ENCODE data around the gene ECT2L.

GRCh38 chr6:138797806-138798446, 2.0 kb downstream of the ECT2L start:
- no peak for TF ChIP-seq EP300 (IDR thresholded peaks at IDR 0.05; ENCODE audit: borderline replicate concordance in 1 of 2, low read depth in 1 of 2, low read length in 1 of 2)
- TF ChIP-seq MXI1 (IDR thresholded peaks at IDR 0.05; ENCODE audit: low read depth, low read length): no peak
- TF ChIP-seq CTCF (IDR thresholded peaks at IDR 0.05): no peak
- TF ChIP-seq POLR2AphosphoS5 (IDR thresholded peaks at IDR 0.05; ENCODE audit: low read depth, low read length): no peak
- no peak for TF ChIP-seq PBX3 (IDR thresholded peaks at IDR 0.05)
- TF ChIP-seq TAF1 (IDR thresholded peaks at IDR 0.05; ENCODE audit: borderline replicate concordance, low read depth, low read length): no peak
- no peak for TF ChIP-seq CHD2 (IDR thresholded peaks at IDR 0.05; ENCODE audit: low read length, partially characterized antibody)
